Frontal cortex (tissue), 4 donors: ENCODE measurements around the gene UGT1A7. TPM values are rescaled to one million over a fixed set of nuclear protein-coding genes. Genes with fewer than 3 reads are reported as not detected.
A peak's percentile ranks its signal among the peaks of the same experiment; 100 is the strongest.

Experiments
- DNase-seq, 2 donors: peaks; one replicate each; pipeline ENCODE4 v3.0.0; 2012; ENCODE audit warnings: low spot score in 2 of 2
- FAIRE-seq: peaks from 2 replicates; lab custom pipeline; 2012; peaks lifted over from hg19 to GRCh38; lab: Jason Lieb, UNC
- total RNA-seq: library from RNA; depleted of rRNA; stranded (reverse); fragments of >200 nt; gene quantifications from one replicate; pipeline ENCODE4 v1.2.3, GENCODE V29; 2014
- donor health status: control.
- donor health status: control.
- donor health status: control.

The UGT1A7 gene
- total RNA-seq, 1 donor from 2014 or later, result not detected

DNA sequence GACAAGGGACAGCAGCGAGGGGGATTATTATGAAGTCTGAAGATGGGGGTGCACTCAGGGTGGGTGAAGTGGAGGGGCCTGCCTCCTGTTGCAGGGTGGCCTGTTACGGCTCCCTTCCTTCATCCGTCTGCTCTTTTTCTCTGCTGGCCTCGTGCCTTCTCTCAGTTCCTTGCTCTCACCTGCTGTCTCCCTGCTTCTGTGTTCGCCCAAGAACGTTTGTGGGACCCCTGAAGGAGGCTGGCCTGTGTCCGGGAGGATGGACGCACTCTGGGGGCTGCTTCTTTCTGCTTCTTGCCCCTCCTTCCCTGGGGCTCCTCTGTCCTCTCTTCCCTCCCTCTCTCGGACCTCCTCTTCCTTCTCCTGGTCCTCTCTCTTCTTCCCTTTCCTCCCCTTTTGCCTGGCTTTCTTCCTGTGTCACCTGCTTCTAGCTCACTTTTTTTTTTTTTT, 110.2 kb downstream of the UGT1A7 start:
- FAIRE-seq (no peak), DNase-seq (no peak)

DNA sequence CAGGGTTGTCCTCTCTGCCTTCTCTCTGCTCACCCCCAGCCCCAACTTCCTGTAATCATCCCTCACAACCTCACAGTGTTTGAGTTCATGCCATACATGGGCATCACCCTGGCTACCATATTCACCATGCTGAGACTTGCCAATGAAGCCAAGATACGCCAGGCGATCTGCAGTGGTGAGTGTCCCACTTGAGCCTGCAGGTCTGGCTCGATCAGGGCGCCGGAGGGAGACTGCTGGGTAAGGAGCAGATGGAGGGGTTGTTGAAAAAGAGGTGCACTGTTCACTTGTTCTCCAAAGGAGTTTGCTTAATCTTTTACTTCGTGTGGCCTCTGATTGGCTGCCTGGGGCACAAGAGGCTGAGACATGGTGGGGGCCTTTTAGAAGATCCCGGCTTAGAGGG, 111.0 kb downstream of the UGT1A7 start:
- FAIRE-seq (no peak), DNase-seq (no peak)

DNA sequence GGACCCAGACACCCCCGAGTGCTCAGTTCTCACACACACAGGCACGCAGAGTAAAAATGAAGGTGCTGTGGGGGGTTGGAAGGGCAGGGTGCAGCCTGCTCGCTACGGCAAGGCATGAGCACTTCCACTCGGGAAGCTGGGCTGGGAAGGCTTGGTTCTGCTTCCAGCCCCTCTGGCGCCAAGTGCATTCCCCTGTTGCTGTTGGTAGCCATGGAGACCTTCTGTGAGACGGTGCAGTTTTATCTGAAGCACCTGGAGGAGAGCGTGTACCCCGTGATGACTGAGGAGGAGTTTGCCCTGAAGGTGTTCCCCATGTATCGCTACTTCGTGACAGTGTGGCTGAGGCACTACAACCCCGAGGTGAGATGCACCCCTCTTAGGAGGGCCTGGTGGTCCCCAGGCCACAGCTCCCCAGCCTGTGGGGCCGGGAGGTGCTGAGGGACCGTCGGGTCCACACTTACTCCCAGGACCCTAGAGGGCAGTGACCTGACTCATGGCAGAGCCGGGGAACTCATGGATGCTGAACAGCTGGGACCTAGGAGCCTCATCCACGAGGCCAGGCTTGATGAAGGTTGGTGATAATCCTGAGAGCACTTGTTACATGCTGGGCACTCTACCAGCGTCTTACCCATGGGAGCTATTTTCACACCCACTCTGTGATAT, 111.9 kb downstream of the UGT1A7 start:
- DNase-seq, result no peak
- no peak for FAIRE-seq

DNA sequence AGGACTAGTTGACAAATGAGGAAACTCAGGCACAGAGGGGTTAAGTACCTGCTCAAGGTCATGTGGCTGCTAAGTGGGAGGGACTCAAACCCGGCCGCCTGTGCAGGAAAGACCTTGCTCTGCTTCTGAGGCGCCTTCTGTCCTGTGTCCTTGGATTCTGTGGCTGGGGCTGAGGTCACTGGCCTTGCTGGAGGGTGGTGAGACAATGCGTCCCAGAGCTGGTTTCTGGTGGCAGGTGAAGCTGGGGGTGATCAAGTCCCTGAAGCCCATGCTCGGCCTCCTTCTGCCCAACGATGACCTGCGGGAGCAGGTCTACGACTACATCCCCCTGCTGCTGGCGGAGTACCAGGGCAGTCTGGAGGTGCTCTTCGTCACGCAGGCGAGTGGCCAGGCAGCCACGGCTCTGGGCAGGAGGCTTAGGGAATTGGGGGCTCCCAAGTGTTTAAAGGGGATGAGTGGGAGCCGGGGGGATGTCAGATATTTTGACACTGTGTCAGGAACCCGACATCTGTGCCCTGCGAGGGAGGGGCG, 112.5 kb downstream of the UGT1A7 start:
- no peak for FAIRE-seq
- DNase-seq, result no peak

DNA sequence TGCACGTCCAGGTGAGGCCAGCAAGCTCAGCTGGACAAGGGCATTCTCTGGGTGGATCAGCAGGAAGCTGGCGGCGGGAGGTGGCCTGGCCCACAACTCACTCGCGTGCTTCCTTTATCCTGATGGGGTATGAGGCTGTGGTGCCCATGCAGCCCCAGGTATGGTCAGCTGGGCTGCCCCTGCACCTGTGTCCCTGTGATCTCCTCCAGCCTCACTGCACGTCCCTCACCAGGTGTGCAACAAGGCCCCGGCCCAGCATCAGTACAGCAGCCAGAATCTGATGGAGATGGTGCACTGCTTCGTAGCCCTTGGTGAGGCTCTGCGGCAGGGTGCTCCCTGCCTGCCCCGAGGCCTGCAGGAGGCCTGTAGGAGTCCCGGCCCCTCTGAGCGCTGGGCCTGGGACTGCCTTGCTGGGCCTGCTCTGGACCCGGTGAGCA, 114.1 kb downstream of the UGT1A7 start:
- DNase-seq (no peak), FAIRE-seq (no peak)

DNA sequence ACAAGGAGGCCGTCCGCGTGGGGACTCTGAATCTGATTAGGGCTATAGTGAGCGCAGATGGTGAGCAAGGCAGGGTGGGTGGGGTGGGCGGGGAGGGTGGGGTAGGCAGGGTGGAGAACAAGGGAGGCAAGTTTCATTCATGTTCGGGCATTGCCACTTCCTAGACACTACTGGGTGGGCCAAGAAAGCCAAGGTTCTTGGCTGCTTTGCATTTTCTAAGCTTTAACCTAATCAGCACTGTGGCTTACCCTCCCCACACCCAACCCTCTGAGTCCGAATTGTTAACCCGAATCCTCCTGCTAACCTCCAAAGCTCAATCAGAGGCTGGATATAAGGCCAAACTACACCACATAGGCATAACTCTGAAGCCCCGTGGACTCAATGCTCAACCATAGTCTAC, 114.6 kb downstream of the UGT1A7 start:
- FAIRE-seq (no peak), DNase-seq (no peak)

DNA sequence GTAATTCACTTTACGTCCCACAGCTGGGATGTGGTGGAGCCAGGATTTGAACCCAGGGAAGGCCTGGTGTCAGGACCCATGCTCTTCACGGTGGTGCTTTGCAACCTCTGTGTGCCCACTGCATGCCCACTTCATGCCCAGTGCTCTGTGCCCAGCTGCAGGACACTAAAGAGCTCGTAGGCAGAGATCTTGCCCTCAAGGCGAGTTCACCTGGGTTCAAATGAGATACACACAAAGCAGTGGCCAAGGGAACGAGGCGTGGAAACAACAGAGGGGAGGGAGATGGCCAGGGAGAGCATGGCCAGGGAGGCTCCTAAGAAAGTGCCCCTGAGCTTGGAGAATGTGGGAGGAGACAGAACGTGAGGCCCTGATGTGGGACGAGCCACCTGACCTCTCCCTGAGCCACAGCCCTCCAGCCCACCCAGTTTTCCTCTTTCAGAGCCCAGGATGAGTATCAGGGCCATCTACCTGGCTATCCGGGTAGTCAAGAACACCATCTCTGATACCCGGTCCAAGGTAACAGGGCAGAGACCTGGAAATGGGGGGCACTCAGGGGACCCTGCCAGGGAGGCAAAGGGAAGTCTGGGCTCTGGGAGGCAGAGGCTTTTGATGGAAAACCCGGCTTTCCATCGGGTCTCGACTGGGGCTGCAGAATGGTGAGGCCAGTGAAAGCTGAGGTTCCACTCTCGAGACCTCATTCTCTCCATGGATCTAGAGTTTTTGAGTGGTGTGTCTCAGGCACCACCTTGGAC, 116.8 kb downstream of the UGT1A7 start:
- no peak for FAIRE-seq
- DNase-seq, result no peak

DNA sequence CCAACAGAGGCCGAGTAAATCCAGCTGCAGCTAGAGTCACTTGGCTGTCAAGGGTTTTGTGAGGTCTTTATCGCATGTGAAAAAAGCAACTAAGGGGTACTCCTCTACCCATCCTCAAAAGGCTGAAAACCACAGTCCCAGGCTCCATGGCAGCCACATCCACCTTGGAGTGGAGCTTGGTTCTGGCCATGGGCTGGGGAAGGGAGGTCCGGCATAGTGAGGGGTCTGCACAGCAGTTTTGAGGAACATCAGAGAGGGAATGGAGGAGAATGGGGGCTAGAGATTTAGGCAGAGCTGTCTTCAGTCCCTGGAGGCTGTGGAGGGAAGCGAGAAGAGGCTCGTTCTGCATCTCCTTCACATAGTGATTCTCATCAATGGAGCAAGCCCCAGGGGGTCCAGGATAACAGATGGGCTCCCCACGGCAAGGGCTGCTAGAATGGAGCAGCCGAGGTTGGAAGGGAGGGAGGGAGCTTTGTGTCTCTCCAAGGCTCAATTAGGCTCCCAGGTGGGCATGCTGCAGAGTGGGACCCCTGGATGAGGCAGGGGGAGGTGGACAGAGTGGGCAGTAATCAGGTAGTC, 117.5 kb downstream of the UGT1A7 start:
- DNase-seq (no peak), FAIRE-seq (no peak)

DNA sequence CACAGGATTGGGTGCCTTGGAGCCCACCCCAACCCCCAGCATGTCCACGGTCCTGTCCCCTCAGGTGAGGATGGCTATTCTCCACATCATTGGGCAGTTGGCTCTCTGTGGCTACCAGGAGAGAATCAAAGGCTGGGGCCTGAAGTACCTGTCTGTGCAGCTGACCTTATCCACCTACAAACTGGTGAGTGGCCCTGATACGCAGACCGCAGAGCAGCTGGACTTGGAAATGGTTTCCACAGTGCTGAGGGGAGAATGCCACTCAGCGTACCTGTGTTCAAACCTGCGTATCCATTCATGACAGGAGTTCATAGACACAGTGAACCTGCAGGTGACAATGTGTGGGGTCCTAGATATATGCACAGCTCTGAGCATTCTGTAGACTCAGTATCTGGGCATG, 118.0 kb downstream of the UGT1A7 start:
- FAIRE-seq, result no peak
- DNase-seq, result no peak

DNA sequence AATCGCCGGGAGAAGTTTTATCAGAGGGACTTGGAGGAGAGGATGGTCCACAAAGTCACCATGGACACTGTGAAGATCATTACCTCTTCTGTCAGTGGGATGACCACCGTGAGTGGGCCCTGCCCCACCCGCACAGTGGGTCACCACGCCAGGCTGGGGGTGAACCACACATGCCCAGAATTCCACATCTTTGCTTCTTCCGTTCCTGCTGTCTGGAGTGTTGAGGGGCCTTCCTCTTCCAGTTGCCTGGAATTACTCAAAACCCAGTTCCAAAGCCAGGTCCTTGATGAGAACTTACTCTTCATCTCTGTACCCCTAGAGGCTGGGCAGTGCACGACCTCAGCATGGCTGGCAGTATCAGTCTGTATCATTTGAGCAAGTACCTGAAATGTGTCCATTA, 118.5 kb downstream of the UGT1A7 start:
- no peak for DNase-seq
- FAIRE-seq, result no peak

DNA sequence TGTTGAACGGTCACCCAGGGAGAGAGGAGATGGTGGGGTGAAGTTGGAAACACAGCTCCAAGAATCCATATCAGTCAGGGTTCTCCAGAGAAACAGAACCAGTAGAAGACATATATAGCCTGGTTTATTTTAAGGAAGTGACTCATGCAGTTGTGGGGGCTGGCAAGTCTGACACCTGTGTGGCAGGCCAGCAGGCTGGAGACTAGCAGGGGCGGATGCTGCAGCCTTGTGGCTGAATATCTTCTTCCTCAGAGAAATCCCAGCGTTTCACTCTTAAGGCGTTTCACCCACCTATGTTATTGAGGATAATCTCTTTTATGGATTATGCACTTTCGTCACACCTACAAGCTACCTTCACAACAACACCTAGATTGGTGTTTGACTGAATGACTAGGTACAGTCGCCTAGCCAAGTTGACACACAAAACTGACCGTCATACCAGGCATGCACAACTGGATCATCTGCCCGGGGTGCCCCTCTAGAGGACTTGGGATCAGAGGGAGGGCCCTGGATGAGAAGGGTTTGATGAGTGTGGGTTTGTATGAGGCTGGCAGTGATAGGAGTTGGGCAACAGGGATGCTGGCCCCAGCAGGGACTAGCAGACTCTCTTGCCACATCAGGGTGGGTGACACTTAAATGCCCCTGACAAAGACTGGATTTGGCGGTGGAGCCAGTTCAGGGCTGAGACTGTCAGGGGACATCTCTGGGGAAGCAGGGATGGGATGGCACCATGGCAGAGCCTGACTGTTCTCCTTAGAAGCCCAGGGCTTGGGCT, 119.8 kb downstream of the UGT1A7 start:
- FAIRE-seq (no peak), DNase-seq (peak in 1 of 2 donors; percentile 35)

DNA sequence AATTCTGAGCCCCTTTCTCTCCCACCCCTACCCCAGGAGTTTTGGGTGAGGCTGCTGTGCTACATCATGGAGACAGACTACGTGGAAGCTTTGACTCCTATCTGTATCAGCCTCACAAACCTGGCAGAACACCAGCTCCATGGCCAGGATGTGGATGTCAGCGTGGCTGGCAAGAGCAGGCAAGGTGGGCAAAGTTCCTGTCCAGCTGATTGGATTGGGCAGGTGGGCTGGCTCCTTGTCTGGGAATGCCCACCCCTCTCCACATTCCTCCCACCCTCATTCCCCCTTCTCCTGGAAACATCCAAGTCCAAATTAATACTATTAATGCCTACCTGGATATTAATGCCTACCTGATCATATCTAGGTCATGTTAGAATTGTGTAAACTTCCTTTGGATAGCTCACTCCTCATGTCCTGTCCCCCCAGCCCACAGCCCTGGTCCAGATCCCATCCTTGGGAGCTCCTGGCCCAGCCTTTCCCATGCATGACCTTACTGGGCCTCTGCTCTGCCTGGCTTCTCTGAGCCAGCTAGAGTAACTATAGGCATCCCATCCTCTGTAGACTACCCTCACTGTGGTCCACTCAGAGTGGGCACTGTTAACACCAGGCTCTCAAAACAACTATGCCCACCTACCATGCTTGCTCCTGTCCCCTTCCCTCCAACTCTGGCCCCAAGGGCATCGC, 120.6 kb downstream of the UGT1A7 start:
- DNase-seq (no peak), FAIRE-seq (no peak)

DNA sequence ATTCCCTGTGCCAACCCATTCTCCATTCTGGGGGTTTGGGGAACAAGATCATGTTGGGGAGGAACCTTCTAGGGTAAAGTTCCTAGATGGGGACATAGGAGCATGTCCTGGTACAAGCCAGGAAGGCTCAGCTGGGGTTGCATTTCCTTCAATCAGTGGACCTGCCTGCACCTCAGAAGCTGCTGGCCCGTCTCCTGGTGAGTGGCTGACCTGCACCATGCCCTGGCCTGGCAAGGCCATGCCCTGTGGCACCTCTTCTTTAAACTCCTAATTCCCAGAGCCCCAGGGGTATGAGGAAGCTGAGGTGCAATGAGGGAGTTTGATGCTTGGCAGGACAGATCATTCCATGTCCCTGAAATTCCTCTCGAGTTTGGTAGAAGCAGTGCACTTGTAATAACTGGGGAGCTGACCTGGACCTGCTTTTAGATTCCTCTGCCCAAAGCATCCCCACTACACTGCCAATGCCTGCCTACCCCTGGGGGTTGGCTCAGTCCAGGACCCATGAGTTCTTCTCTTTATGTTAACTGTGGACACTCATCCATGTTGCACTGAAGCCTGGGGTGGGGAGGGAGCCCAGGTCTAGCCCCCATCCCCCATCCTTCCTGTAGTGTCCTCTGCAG, 121.7 kb downstream of the UGT1A7 start:
- no peak for FAIRE-seq
- DNase-seq, result no peak

DNA sequence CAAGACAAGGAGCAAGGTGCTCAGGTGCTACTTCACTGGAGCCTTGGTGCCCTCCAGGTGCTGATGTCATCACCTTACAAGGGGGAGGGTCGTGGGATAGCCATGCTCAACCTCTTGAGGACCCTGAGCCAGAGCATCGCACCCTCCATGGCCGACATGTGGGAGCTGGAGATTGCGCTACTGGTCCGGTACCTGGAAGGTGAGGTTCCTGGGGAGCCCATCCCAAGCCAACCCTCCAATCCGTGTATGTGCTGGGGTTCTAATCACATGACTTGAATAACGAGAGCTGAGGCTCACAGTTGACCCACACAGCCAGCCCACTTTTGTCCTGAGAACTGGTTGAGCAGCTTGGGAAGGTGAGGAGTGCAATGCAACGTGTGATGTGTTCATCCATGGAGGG, 122.3 kb downstream of the UGT1A7 start:
- no peak for DNase-seq
- no peak for FAIRE-seq

DNA sequence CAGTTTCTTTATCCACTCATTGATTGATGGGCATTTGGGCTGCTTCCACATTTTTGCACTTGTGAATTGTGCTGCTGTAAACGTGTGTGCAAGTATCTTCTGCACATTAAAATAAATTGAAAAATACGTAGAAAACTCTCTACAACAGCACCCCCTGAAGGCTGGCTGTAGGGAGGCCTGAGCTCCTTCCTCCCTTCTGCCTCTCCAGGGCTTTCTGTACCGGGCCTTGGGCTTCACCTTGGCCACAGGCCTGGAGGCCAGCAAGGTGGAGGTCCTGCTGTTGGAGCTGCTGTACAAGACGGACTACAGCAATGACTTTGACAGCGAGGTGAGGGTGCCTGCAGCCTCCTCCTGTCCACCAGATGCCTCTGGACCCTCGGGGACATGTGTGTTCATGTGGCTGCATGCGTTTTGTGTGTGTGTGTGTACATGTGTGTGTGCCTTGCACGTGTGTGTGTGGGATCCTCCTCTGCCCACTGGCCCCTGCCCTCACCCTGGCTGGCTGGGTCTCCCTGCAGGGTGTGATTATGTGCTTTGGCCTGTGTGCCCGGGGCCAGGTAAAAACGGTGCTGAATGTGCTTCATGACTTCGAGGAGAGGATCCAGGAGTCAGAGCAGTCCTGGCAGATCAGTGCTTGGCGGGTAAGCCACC, 125.6 kb downstream of the UGT1A7 start:
- no peak for FAIRE-seq
- DNase-seq, result no peak

DNA sequence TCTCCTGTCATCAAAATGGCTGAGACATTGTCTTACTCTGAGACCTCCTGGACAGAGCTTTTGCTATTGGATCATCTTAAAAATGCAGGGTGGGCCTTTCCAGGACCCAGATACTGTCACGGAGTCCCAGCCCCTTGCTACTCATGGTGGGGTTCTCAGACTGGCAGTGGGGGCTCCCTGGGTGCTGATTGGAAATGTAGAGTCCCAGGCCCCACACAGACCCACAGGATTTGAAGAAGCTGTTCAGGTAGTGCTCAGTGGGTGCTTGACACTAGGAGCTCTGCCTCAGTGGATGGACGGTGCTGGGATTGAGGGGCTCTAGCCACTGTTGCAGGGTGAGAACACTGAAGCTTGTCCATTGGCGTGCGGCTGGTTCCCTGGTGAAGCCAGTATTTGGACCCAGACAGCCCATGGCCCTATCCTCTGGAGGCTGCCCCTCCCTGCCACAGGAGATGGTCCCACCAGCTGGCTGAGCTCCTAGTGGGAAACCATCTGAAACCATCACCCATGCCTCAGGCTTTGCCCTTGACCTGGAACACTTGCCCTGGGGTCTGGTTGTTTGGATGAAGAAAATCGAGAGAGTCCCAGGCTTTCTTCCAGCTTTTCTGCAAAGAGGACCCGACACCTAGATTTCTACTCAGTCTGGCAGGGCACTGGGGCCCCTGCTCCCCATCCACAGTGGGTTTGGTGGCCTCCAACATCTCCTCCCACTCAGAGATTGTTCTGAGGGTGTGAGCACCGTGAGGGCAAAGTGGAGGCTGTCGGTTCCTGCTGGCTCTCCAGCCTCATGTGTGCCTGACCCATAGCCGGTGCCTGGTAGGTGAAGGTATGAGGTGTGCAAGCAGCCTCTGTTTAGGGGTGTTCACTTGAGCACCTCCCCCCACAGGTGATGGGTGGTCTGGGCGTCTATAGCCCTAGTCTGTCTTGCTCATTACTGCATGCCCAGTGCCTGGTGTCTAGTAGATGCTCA, 126.5 kb downstream of the UGT1A7 start:
- DNase-seq, result no peak
- no peak for FAIRE-seq

DNA sequence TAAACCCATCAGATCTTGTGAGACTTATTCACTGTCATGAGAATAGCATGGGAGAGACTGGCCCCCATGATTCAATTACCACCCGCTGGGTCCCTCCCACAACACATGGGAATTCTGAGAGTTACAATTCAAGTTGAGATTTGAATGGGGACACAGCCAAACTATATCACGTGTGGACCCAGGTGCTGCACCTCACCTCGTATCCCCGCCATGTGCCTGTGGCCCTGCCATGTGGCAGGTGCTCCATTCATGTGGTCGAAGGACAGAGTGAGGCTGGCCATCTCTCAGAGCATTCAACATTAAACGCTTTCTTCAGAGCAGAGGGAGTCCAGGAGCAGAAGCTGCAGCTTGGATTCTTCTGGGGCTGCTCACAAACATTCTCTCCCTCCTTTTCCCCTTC, 128.7 kb downstream of the UGT1A7 start:
- DNase-seq, result no peak
- FAIRE-seq, result no peak

DNA sequence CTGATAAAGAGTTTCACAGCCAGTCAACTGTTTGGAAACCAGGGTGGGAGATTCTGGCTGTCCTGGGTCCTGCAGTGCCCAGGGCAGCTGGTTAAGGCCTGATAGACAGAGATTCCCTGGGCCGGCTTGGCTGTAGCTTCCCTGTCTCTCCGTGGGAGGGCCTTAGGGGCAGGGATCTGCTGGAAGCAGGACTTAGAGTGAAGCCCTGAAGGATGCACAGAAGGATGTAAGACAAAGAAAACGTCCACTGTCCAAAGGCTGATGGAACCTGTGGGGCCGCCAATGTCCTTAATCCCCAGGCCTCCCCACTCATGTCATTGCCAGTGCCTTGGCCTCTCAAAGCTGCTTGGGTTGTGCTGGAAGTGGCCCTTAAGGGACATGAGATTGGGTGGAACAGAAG, 129.4 kb downstream of the UGT1A7 start:
- DNase-seq (no peak), FAIRE-seq (no peak)
